Transverse colon (tissue), 3 donors: ENCODE data around the gene KLHL18.

ENCODE experiments used
- POLR2A ChIP-seq: fragments of 450-650 bp; IDR thresholded peaks from one replicate; pipeline ENCODE4 v1.6.1; 2016; ENCODE audit warnings: antibody characterized with exemption, mild to moderate bottlenecking, moderate library complexity
- POLR2AphosphoS5 ChIP-seq, 3 donors: sonication (generic); formaldehyde crosslinking; IDR thresholded peaks; one replicate each; pipeline ENCODE4 v1.6.1; 2016; ENCODE audit warnings: antibody characterized with exemption in 3 of 3

GRCh38 chr3:47355010-47355409 lies 72.3 kb downstream of the KLHL18 start:
- TF ChIP-seq POLR2A (no peak), POLR2AphosphoS5 (IDR thresholded peaks at IDR 0.05) (no peak)
